ENCODE data around the gene KCNH8. TPM values are rescaled to one million over a fixed set of nuclear protein-coding genes. Genes with fewer than 3 reads are reported as not detected.

Gene KCNH8
- total and polyA plus RNA-seq, 10 of the 15 experiments (the other 5 are each of a cell fraction or from before 2014, with no cell fraction given) = under 0.01 to 0.18 (median 0.07) TPM; not detected in 2

DNA sequence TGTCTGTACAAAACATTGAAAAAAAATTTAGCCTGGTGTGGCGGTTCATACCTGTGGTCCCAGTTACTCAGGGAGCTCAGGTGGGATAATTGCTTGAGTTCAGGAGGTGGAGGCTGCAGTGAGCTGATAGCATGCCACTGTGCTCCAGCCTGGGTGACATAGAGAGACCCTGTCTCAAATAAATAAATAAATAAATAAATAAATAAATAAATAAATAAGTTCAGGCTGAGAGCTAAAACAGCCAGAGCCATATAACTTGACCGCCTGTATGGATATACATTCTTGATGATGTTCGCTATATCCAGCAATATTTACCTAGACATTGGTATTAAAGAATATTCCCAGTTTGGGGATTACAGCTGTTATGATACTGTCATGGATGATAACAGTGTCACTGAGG lies 146.9 kb downstream of the KCNH8 start:
- FAIRE-seq (no peak), DNase-seq (ENCODE audit: low read depth, low spot score) (no peak), ATAC-seq (no peak)
- Histone ChIP-seq H2AFZ (ENCODE audit: control insufficient read depth, low read depth, low read length) (no peak overlapping the region), H3K4me1 (ENCODE audit: control insufficient read depth, insufficient read depth, low read length) (no peaks in the 10 kb centered on the region), H4K20me1 (ENCODE audit: control insufficient read depth, insufficient read depth) (no peaks in the 10 kb centered on the region), H3K9me3 (replicated peaks; ENCODE audit: control insufficient read depth, insufficient read depth, low read length) (no peaks in the 10 kb centered on the region), H3K9ac (ENCODE audit: control insufficient read depth, insufficient read depth, low read length) (no peak overlapping the region), H3K79me2 (ENCODE audit: control insufficient read depth, insufficient read depth, low read length) (no peaks in the 10 kb centered on the region), H3K4me2 (ENCODE audit: control insufficient read depth, insufficient read depth) (no peak overlapping the region), H3K36me3 (ENCODE audit: control insufficient read depth in 2 of 2, insufficient read depth in 2 of 2, low read length in 1 of 2) (no peaks in the 10 kb centered on the region), H3K27me3 (replicated peaks in 1 of 2; ENCODE audit: control insufficient read depth in 2 of 2, insufficient read depth in 2 of 2, low read length in 1 of 2) (no peaks in the 10 kb centered on the region), H3K27ac (ENCODE audit: control insufficient read depth, insufficient read depth) (no peak overlapping the region), H3K4me3 (no peak overlapping the region)
- 31% methylated on average over 3 of the region's 3 CpGs for WGBS (ENCODE audit: insufficient coverage, insufficient replicate concordance, low lambda C conversion rate, missing lambda C conversion rate)
- POLR2A ChIA-PET = no interaction called here
- in situ Hi-C loops (cut with MboI) (no loop called here), intact Hi-C loops (cut with micrococcal nuclease; ENCODE audit: unreplicated experiment) (no loop called here)
- RAD21 ChIA-PET (ENCODE audit: unreplicated experiment) = no interaction called here
- no TSS peak for BruUV-seq (replicated peaks)
- SMC1A ChIA-PET (ENCODE audit: uncharacterized antibody, unreplicated experiment) = interaction anchor here (0.9 kb wide), 1 partner anchor 9 kb away, joined by 3 read pairs; no protein-coding TSS in a partner anchor
- CTCF ChIA-PET = interaction anchor here (0.6 to 1.0 kb wide), 2 partner anchors 174 to 232 kb away, joined by 3 to 6 read pairs; no protein-coding TSS in a partner anchor
- no peak for TF ChIP-seq IKZF2 (IDR thresholded peaks at IDR 0.05)
- no peak for TF ChIP-seq HDAC6 (IDR thresholded peaks at IDR 0.05; ENCODE audit: unreplicated experiment)
- no peak for TF ChIP-seq BACH1 (IDR thresholded peaks at IDR 0.05; ENCODE audit: borderline replicate concordance)
- no peak for TF ChIP-seq TARDBP (IDR thresholded peaks at IDR 0.05; ENCODE audit: borderline replicate concordance)
- no peak for TF ChIP-seq SREBF1 (IDR thresholded peaks at IDR 0.05; ENCODE audit: low read length)
- TF ChIP-seq HDAC2 (IDR thresholded peaks at IDR 0.05) = no peak
- TF ChIP-seq CBX3 (IDR thresholded peaks at IDR 0.05; ENCODE audit: borderline replicate concordance, low read depth) = no peak
- TF ChIP-seq GABPA (IDR thresholded peaks at IDR 0.05; ENCODE audit: low read depth) = no peak
- TF ChIP-seq, protein P1, sequence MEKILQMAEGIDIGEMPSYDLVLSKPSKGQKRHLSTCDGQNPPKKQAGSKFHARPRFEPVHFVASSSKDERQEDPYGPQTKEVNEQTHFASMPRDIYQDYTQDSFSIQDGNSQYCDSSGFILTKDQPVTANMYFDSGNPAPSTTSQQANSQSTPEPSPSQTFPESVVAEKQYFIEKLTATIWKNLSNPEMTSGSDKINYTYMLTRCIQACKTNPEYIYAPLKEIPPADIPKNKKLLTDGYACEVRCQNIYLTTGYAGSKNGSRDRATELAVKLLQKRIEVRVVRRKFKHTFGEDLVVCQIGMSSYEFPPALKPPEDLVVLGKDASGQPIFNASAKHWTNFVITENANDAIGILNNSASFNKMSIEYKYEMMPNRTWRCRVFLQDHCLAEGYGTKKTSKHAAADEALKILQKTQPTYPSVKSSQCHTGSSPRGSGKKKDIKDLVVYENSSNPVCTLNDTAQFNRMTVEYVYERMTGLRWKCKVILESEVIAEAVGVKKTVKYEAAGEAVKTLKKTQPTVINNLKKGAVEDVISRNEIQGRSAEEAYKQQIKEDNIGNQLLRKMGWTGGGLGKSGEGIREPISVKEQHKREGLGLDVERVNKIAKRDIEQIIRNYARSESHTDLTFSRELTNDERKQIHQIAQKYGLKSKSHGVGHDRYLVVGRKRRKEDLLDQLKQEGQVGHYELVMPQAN (conservative IDR thresholded peaks at IDR 0.05) = no peak
- TF ChIP-seq BMI1 (IDR thresholded peaks at IDR 0.05; ENCODE audit: borderline replicate concordance) = no peak
- no peak for TF ChIP-seq BHLHE40 (IDR thresholded peaks at IDR 0.05; ENCODE audit: borderline replicate concordance in 1 of 2, low read depth in 2 of 2, low read length in 1 of 2)
- TF ChIP-seq, protein P2, sequence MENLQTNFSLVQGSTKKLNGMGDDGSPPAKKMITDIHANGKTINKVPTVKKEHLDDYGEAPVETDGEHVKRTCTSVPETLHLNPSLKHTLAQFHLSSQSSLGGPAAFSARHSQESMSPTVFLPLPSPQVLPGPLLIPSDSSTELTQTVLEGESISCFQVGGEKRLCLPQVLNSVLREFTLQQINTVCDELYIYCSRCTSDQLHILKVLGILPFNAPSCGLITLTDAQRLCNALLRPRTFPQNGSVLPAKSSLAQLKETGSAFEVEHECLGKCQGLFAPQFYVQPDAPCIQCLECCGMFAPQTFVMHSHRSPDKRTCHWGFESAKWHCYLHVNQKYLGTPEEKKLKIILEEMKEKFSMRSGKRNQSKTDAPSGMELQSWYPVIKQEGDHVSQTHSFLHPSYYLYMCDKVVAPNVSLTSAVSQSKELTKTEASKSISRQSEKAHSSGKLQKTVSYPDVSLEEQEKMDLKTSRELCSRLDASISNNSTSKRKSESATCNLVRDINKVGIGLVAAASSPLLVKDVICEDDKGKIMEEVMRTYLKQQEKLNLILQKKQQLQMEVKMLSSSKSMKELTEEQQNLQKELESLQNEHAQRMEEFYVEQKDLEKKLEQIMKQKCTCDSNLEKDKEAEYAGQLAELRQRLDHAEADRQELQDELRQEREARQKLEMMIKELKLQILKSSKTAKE (IDR thresholded peaks at IDR 0.05; ENCODE audit: low read depth, poor library complexity, severe bottlenecking) = no peak
- TF ChIP-seq TCF12 (IDR thresholded peaks at IDR 0.05; ENCODE audit: low read depth, low read length) = no peak
- TF ChIP-seq SREBF2 (IDR thresholded peaks at IDR 0.05; ENCODE audit: low read length) = no peak
- no peak for TF ChIP-seq SIN3A (IDR thresholded peaks at IDR 0.05; ENCODE audit: low read depth, low read length)
- TF ChIP-seq KLF5 (IDR thresholded peaks at IDR 0.05; ENCODE audit: partially characterized antibody) = no peak
- TF ChIP-seq FOXK2 (IDR thresholded peaks at IDR 0.05) = no peak
- no peak for TF ChIP-seq EP300 (IDR thresholded peaks at IDR 0.05; ENCODE audit: borderline replicate concordance in 1 of 2, control insufficient read depth in 1 of 2, low read depth in 2 of 2, low read length in 2 of 2)
- no peak for TF ChIP-seq CREM (IDR thresholded peaks at IDR 0.05; ENCODE audit: low read depth)
